GM21717 (cell line): ENCODE data around the gene CHRNA10.

ENCODE experiments used
- ATAC-seq: cut with Tn5 transposase; IDR thresholded peaks from one replicate; pipeline ENCODE4 v1.9.1; 2021; ENCODE audit warnings: mild to moderate bottlenecking, moderate library complexity; ENCODE audit not compliant: unreplicated experiment

The CHRNA10 gene, protein sequence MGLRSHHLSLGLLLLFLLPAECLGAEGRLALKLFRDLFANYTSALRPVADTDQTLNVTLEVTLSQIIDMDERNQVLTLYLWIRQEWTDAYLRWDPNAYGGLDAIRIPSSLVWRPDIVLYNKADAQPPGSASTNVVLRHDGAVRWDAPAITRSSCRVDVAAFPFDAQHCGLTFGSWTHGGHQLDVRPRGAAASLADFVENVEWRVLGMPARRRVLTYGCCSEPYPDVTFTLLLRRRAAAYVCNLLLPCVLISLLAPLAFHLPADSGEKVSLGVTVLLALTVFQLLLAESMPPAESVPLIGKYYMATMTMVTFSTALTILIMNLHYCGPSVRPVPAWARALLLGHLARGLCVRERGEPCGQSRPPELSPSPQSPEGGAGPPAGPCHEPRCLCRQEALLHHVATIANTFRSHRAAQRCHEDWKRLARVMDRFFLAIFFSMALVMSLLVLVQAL

GRCh38 chr11:3671334-3672254 lies at the start of gene CHRNA10:
TSS of gene CHRNA10 (minus strand) at chr11:3671384. CDS start at chr11:3671312, 72 bp downstream.
- ATAC-seq = no peak

DNA sequence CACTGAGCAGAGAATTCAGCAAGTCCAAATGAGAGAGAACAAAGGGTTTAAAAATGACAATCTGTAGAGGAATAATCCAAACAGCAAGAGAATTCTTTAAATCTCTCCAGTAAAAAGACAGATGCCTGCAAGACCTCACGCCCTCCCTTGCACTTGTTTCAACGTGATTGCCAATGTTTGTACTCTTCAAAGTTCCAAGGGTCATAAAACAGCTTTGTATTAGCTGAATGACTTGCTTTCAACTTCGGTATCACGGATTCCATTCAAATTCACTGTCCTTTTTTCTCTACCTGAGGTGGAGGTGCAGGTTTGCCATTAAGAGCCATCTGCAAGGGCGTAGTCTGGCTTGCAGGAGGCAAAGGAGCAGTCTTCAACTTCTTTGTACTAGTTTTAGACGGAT lies 41.1 kb upstream of the CHRNA10 start:
- no peak for ATAC-seq

DNA sequence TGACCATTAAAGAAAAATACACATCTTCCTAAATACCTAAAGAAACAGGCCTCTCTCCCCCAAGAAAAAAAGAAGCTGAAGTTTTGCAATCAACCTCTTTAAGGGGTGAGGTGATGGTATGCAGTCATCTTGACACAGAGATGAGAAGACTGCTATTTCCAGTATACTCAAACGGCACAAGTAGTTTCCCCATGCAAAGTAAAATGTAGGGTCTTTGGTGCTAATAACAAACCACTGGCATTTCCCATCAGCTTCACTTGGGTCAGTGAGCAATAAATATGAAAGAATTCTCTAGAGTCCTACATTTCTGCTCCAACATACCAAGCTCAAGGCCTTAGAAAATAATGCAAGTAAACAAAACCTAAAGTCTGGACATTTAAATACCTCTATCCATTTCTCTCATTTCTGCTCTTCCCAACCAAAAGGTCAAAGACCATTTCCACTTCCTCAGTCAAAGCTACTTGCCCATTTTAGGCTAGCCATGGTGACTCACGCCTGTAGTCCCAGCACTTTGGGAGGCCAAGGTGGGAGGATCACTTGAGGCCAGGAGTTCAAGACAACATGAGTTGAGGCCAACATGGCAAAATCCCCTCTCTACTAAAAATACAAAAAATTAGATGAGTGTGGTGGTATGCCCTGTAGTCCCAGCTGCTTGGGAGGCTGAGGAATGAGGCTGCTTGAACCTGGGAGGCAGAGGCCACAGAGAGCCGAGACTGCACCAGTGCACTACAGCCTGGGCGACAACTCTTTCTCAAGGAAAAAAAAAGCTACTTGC lies 39.5 kb upstream of the CHRNA10 start:
- ATAC-seq = no peak

DNA sequence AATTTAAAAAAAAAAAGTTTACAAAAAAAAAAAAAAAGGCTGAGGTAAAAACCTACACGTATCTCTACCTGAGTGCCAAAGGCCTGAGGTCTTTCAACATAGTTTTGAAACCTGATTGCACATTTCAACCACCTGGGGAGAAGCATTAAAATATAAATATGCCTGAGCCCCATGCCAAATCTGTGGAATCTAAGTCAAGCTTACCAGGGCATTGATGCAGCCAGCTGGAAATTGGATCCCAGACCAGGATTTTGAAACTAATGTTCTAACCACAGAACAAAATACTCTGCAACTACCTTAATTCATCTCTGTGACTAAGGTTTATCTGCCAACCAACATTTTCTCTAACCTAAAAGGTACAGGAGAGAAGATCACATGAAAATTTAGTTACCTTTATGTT lies 38.8 kb upstream of the CHRNA10 start:
- no peak for ATAC-seq

GRCh38 chr11:3707176-3707575 lies 36.0 kb upstream of the CHRNA10 start:
- ATAC-seq = no peak

GRCh38 chr11:3703383-3703782 lies 32.2 kb upstream of the CHRNA10 start:
- no peak for ATAC-seq

DNA sequence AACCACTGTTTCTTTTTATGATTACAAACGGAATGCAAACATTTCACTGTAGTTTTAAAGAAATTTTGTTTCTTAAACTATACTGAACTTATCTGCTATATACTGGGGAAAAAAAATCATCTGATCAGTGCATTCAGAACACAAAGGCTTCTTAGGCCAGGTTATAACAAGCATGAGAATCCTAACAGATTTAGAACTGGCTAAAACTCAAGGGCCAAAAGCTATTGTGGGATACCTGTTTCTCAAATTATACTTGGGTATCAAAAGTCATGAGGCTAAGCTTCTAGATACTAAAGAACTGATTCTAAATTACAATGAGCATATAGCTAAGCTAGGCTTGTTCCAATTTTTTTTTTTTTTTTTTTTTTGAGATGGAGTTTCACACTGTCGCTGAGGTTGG lies 29.7 kb upstream of the CHRNA10 start:
- ATAC-seq = no peak

- ATAC-seq = no peak
Observed at GRCh38 chr11:3700410-3700809, 29.2 kb upstream of the CHRNA10 start.

DNA sequence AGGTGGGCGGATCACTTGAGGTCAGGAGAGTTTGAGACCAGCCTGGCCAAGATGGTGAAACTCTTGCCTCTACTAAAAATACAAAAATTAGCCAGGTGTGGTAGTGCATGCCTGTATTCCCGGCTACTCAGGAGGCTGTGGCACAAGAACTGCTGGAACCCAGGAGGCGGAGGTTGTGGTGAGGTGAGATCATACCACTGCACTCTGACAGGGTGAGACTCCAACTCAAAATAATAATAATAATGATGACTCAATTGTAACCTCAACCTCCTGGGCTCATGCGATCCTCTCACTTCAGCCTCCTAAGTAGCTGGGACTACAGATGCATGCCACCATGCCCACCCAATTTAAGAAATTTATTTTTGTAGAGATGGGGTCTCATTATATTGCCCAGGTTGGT lies 15.6 kb upstream of the CHRNA10 start:
- no peak for ATAC-seq

- ATAC-seq = no peak
Observed at GRCh38 chr11:3685923-3686322, 14.7 kb upstream of the CHRNA10 start.

GRCh38 chr11:3684819-3685172 lies 13.6 kb upstream of the CHRNA10 start:
- ATAC-seq = no peak

- ATAC-seq = no peak
Observed at GRCh38 chr11:3684129-3684818, 13.1 kb upstream of the CHRNA10 start.

GRCh38 chr11:3683039-3683438 lies 11.9 kb upstream of the CHRNA10 start:
- ATAC-seq = no peak

DNA sequence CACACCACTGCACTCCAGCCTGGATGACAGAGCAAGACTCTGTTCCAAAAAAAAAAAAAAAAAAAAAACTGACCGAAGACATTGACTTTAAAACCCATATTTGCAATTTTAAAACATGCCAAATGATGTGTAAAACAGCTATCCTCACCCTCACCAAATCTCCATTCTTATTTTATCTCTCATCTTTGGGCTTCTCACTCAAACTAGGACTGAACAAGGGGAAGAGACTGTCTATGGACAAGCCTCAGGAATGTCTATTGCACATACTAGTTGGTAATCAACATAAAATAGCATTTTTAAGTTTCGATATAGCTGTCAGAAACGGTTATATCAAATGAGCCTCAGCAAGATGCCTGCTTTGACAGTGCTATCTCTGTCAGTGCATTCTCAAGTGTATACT lies 7.9 kb upstream of the CHRNA10 start:
- ATAC-seq = no peak

- no peak for ATAC-seq
Observed at GRCh38 chr11:3675971-3676370, 4.8 kb upstream of the CHRNA10 start.

DNA sequence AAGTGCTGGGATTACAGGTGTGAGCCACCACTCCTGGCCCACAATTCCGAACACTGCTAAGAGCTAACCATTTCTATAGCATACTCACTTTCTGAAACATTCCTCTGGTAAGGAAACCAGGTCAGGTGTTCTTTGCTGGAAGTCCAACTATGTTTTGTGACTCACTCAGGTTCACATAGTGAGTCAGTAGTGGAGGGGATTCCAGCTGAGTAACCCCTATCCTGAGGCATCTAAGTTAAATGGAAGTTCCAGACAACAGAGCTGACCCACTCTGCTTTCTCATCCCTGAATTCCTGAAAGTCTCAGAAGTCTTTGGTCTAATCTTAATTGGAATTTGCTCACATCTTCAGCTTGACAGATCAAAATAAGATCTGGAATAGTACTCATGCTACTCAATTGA lies 3.0 kb upstream of the CHRNA10 start:
- no peak for ATAC-seq

DNA sequence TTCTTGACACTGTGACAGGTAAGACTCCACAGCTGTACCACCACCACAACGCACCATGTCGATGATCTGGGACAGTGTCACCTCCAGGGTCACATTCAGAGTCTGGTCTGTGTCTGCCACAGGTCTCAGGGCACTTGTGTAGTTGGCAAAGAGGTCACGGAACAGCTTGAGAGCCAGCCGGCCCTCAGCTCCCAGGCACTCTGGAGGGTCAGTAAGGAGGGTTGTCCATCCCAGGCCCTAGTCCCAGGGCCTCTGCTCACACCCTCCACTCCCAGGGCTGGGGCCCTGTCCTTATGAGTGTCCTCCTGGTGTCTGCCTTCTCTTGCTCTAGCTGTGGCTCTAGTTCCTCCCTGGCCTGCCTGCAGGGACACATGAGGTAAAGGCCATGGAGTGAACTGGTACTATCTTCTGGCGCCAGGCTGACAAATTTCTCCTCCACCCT lies 1.4 kb downstream of the CHRNA10 start:
- ATAC-seq = no peak

DNA sequence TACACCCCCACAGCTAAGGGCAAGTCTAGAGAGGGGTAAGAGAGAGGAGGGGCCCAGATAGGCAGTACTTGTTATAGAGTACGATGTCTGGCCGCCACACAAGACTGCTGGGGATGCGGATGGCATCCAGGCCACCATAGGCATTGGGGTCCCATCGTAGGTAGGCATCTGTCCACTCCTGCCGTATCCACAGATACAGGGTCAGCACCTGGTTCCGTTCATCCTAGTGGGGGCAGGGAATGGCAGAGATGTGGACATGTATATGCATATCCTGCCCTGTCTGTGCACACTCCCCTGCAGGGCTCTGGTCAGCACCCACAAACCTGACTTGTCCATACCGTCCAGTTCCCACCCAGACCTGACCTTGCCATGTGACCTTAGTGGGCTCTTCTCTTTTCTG lies 2.1 kb downstream of the CHRNA10 start:
- no peak for ATAC-seq

DNA sequence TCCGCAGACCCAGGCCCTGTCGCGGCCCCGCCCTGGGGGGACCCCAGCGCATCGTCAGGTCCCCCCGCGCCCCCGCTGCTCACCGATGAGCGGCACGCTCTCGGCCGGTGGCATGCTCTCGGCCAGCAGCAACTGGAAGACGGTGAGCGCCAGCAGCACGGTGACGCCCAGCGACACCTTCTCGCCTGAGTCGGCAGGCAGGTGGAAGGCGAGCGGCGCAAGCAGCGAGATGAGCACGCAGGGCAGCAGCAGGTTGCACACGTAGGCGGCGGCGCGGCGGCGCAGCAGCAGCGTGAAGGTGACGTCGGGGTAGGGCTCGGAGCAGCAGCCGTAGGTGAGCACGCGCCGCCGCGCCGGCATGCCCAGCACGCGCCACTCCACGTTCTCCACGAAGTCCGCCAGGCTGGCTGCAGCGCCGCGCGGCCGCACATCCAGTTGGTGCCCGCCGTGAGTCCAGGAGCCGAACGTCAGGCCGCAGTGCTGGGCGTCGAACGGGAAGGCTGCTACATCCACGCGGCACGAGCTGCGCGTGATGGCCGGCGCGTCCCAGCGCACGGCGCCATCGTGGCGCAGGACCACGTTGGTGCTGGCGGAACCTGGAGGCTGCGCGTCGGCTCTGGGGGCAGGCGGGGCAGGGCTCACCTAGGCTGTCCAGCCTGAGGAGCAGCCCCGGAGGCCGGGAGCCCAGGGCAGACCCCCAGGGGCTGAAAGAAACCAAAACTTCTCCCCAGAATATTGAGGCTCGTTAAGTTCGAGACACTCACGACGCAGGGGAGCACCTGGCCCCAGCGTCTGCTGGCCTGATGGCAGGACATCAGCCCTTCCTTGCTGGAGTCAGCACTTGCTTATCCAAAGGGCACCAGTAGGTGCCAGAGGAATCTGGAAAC lies 3.8 kb downstream of the CHRNA10 start:
- no peak for ATAC-seq
